Measurements from ENCODE around the gene GUCY1A1. TPM values are rescaled to one million over a fixed set of nuclear protein-coding genes. Genes with fewer than 3 reads are reported as not detected.

The GUCY1A1 gene
- total and polyA plus RNA-seq, 2 of the 4 experiments (the other 2 are of a cell fraction): 0.19 to 0.54 TPM

GRCh38 chr4:155722336-155722735 lies 55.7 kb downstream of the GUCY1A1 start:
- no TSS peak for BruUV-seq (replicated peaks)
- no CpG with 5 or more reads among the region's 1 CpG for WGBS, 2 experiments (ENCODE audit: extremely low coverage in 2 of 2, insufficient read length in 1 of 2)
- no peak for DNase-seq
- no peak overlapping the region for H3K56ac ChIP-seq (ENCODE audit: extremely low read depth, insufficient read depth, low read length)
- H2BK15ac ChIP-seq (ENCODE audit: low read depth, low read length): no peak overlapping the region
- H2BK5ac ChIP-seq (ENCODE audit: low read depth, low read length, poor library complexity, severe bottlenecking): no peak overlapping the region
- H3K27me3 ChIP-seq (ENCODE audit: control insufficient read depth, insufficient read depth, low read length): no peaks in the 10 kb centered on the region; the same call in 1 of the 2 replicates
- no peak overlapping the region for H2BK120ac ChIP-seq (ENCODE audit: low read depth, low read length)
- no peaks in the 10 kb centered on the region for H3K9me1 ChIP-seq (ENCODE audit: insufficient read depth, low read length)
- no peak overlapping the region for H3K18ac ChIP-seq (ENCODE audit: low read depth, low read length)
- no peak overlapping the region for H3K4me3 ChIP-seq (ENCODE audit: insufficient read depth, low read depth, low read length)
- dilution Hi-C loops (cut with HindIII; ENCODE audit: low sequenced_read_pairs, unreplicated experiment): no loop called here
- H2AFZ ChIP-seq (replicated peaks; ENCODE audit: low read length, poor library complexity): no peak overlapping the region
- H3K79me1 ChIP-seq (ENCODE audit: low read depth in 1 of 2, low read length in 2 of 2): no peaks in the 10 kb centered on the region
- H2AK9ac ChIP-seq (replicated peaks; ENCODE audit: low read depth, low read length, poor library complexity): no peak overlapping the region
- H3K4me1 ChIP-seq (ENCODE audit: control insufficient read depth, insufficient read depth, low read length): no peaks in the 10 kb centered on the region
- H3K36me3 ChIP-seq (ENCODE audit: control insufficient read depth, insufficient read depth, low read length): no peaks in the 10 kb centered on the region
- H4K20me1 ChIP-seq (ENCODE audit: insufficient read depth, low read length): no peaks in the 10 kb centered on the region
- in situ Hi-C loops (cut with MboI; ENCODE audit: low sequenced_read_pairs): no loop called here
- no peak overlapping the region for H3K14ac ChIP-seq (replicated peaks; ENCODE audit: low read depth, low read length)
- H4K91ac ChIP-seq (ENCODE audit: insufficient read depth, low read depth, low read length): no peak overlapping the region
- H3K4me2 ChIP-seq (ENCODE audit: low read depth, low read length): no peak overlapping the region
- no peak overlapping the region for H3K23ac ChIP-seq (ENCODE audit: low read depth, low read length)
- ChIA-PET CTCF (no interaction called here), POLR2A (ENCODE audit: unreplicated experiment) (no interaction called here)
- no peak overlapping the region for H3K4ac ChIP-seq (ENCODE audit: low read depth, low read length)
- peak overlapping the region; percentile 31; the same call in 1 of the 2 replicates for H4K5ac ChIP-seq (ENCODE audit: low read depth, low read length)
- H3K9ac ChIP-seq (ENCODE audit: low read depth, low read length): no peak overlapping the region
- no peak for ATAC-seq (ENCODE audit: low read depth)
- H4K8ac ChIP-seq (ENCODE audit: low read depth in 2 of 2, low read length in 2 of 2): no peak overlapping the region
- H3K9me3 ChIP-seq (ENCODE audit: control insufficient read depth, insufficient read depth, low read length): no peaks in the 10 kb centered on the region
- no peak overlapping the region for H2AK5ac ChIP-seq (ENCODE audit: low read depth, low read length)
- no peak overlapping the region for H3K27ac ChIP-seq (ENCODE audit: insufficient read depth, low read length)
- TF ChIP-seq CEBPB (IDR thresholded peaks at IDR 0.05; ENCODE audit: low read depth, low read length) (no peak), RCOR1 (IDR thresholded peaks at IDR 0.05; ENCODE audit: insufficient replicate concordance, low read length) (no peak), NFE2L2 (IDR thresholded peaks at IDR 0.05; ENCODE audit: low read depth, low read length) (no peak), SMC3 (IDR thresholded peaks at IDR 0.05; ENCODE audit: low read depth, low read length) (no peak), MAZ (IDR thresholded peaks at IDR 0.05; ENCODE audit: borderline replicate concordance, low read depth, low read length) (no peak), BHLHE40 (IDR thresholded peaks at IDR 0.05; ENCODE audit: low read depth, low read length) (no peak), POLR2A (IDR thresholded peaks at IDR 0.05; ENCODE audit: low read depth, low read length) (no peak), FOS (IDR thresholded peaks at IDR 0.05; ENCODE audit: low read depth, low read length) (no peak), RFX5 (IDR thresholded peaks at IDR 0.05; ENCODE audit: low read depth, low read length) (no peak), USF2 (IDR thresholded peaks at IDR 0.05; ENCODE audit: low read depth, low read length) (no peak), MXI1 (IDR thresholded peaks at IDR 0.05; ENCODE audit: borderline replicate concordance, low read depth, low read length) (no peak), MAFK (IDR thresholded peaks at IDR 0.05; ENCODE audit: low read depth, low read length) (no peak), ELK1 (IDR thresholded peaks at IDR 0.05; ENCODE audit: borderline replicate concordance, low read depth, low read length) (no peak), CTCF (conservative IDR thresholded peaks at IDR 0.05; ENCODE audit: low read depth, low read length) (no peak), RAD21 (IDR thresholded peaks at IDR 0.05; ENCODE audit: low read length) (no peak)
- intact Hi-C loops (cut with micrococcal nuclease): no loop called here
- H2BK20ac ChIP-seq (ENCODE audit: low read depth, low read length): no peak overlapping the region
